GM12878 (cell line): ENCODE results near the gene TUBGCP3. TPM values are rescaled to one million over a fixed set of nuclear protein-coding genes. Genes with fewer than 3 reads are reported as not detected.

Source experiments
- E4F1 ChIP-seq: fragments of 450-650 bp; IDR thresholded peaks from 2 replicates; pipeline ENCODE4 v1.6.1; 2018; ENCODE audit warnings: borderline replicate concordance, mild to moderate bottlenecking; ENCODE audit not compliant: partially characterized antibody
- ESRRA ChIP-seq: IDR thresholded peaks from 2 replicates; pipeline ENCODE4 v1.6.1; 2012; ENCODE audit warnings: mild to moderate bottlenecking, low read length, improper control_type of control experiment
- PAX8 ChIP-seq: fragments of 450-650 bp; IDR thresholded peaks from 2 replicates; pipeline ENCODE4 v1.6.1; 2017; ENCODE audit warnings: mild to moderate bottlenecking, moderate library complexity
- PRDM15 ChIP-seq: fragments of 450-650 bp; formaldehyde crosslinking; IDR thresholded peaks from 2 replicates; pipeline ENCODE4 v1.4.0; 2020; ENCODE audit warnings: mild to moderate bottlenecking, moderate library complexity
- SMC3 ChIP-seq: IDR thresholded peaks from 2 replicates; pipeline ENCODE4 v1.6.1; 2011; ENCODE audit warnings: low read length, improper control_type of control experiment, borderline replicate concordance
- SRF ChIP-seq, 2 experiments: IDR thresholded peaks; 2 replicates each; pipeline ENCODE4 v1.6.1; 2011; ENCODE audit warnings: low read depth in 2 of 2, low read length in 2 of 2, mild to moderate bottlenecking in 1 of 2, moderate library complexity in 1 of 2
- ZBTB33 ChIP-seq: fragments of 450-650 bp; IDR thresholded peaks from 2 replicates; pipeline ENCODE4 v1.6.1; 2017; ENCODE audit warnings: mild to moderate bottlenecking
- polyA plus RNA-seq, 11 experiments: library from polyadenylated mRNA; depleted of rRNA in 4 of 11; unstranded in 6 of 11; stranded (reverse) in 5 of 11; fragments of >200 nt; fragmentation: Nextera tagmentation in 4 of 11; fragmentation: Illumina TruSeq in 1 of 11; extraction: Ambion mirVana in 4 of 11; extraction: Trizol in 1 of 11; gene quantifications; 1 replicate in 1 of 11; 2 replicates in 10 of 11; pipeline versions ENCODE4 v1.2.1 to v1.2.3, GENCODE V29; 2011 to 2016; ENCODE audit warnings: inconsistent platforms in 2 of 11, missing spikeins in 2 of 11, low read depth in 1 of 11
- total RNA-seq, 4 experiments: library from RNA; depleted of rRNA in 3 of 4; stranded (reverse); fragments of >200 nt in 3 of 4; fragmentation: Illumina TruSeq in 1 of 4; extraction: Trizol in 1 of 4; gene quantifications; 2 replicates each; pipeline versions ENCODE4 v1.2.1 to v1.2.3, GENCODE V29; 2013 to 2021

Gene TUBGCP3
- total and polyA plus RNA-seq, 10 of the 15 experiments (the other 5 are each of a cell fraction or from before 2014, with no cell fraction given): 4.0 to 34.0 (median 22.6) TPM

DNA sequence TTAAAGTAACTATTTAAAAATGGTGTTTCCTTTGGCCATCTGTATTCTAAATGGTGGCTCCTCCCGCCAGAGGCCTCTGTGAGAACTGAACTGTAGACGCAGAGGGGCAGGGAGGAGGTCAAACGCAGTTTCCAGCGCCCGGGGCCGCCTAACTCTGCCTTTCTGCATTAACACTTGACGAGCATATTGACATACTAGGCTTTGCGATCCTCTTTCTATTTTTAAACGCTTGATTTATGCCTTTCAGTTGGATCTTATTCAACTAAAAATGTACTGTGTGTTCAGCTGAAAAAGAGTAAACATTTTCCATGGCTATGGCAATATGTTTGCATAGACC lies 137.1 kb downstream of the TUBGCP3 start (continued):
- no peak for TF ChIP-seq PRDM15 (CRISPR knock-in tag)
- TF ChIP-seq PAX8: no peak
- no peak for TF ChIP-seq SRF (IDR thresholded peaks at IDR 0.05; ENCODE audit: low read depth in 2 of 2, low read length in 2 of 2)
- no peak for TF ChIP-seq ESRRA
- TF ChIP-seq SMC3: no peak
- TF ChIP-seq E4F1: no peak
- no peak for TF ChIP-seq ZBTB33
